Esophagus muscularis mucosa (tissue), 4 donors: ENCODE results near the gene CXCL3. TPM values are rescaled to one million over a fixed set of nuclear protein-coding genes. Genes with fewer than 3 reads are reported as not detected.

Experiments used
- DNase-seq: peaks from one replicate; pipeline ENCODE4 v3.0.0-alpha.2; 2017; ENCODE audit errors: extremely low spot score
- H3K27ac ChIP-seq, 4 donors: fragments of 200-600 bp; sonication (generic); replicated peaks in 1 of 4; 1 replicate in 3 of 4; 2 replicates in 1 of 4; pipeline ENCODE4 v1.5.1; 2016 to 2019; ENCODE audit warnings: mild to moderate bottlenecking in 1 of 4
- H3K27me3 ChIP-seq, 4 donors: fragments of 200-600 bp; sonication (generic); one replicate each; pipeline versions ENCODE4 v1.5.1 to v1.6.0; 2016 to 2019
- H3K36me3 ChIP-seq, 4 donors: fragments of 200-600 bp; sonication (generic); one replicate each; pipeline ENCODE4 v1.5.1; 2016 to 2019
- H3K4me1 ChIP-seq, 4 donors: fragments of 200-600 bp; sonication (generic); one replicate each; pipeline ENCODE4 v1.5.1; 2016 to 2019
- H3K4me3 ChIP-seq, 4 donors: fragments of 200-600 bp; sonication (generic); 1 replicate in 2 of 4; 2 replicates in 2 of 4; pipeline ENCODE4 v1.5.1; 2016 to 2019; ENCODE audit warnings: mild to moderate bottlenecking in 4 of 4, moderate library complexity in 1 of 4
- H3K9me3 ChIP-seq, 4 donors: fragments of 200-600 bp; sonication (generic); 1 replicate in 3 of 4; 2 replicates in 1 of 4; pipeline ENCODE4 v1.5.1; 2016 to 2019
- CTCF ChIP-seq, 3 experiments: fragments of 200-600 bp in 2 of 3; fragments of 450-650 bp in 1 of 3; sonication (generic) in 2 of 3; IDR thresholded peaks; one replicate each; pipeline ENCODE4 v1.5.1; 2017 to 2019; ENCODE audit warnings: antibody characterized with exemption in 3 of 3, mild to moderate bottlenecking in 2 of 3, moderate library complexity in 1 of 3
- EP300 ChIP-seq: sonication (generic); formaldehyde crosslinking; IDR thresholded peaks from one replicate; pipeline ENCODE4 v1.6.1; 2017; ENCODE audit warnings: antibody characterized with exemption
- POLR2A ChIP-seq: fragments of 450-650 bp; IDR thresholded peaks from one replicate; pipeline ENCODE4 v1.6.1; 2017; ENCODE audit warnings: antibody characterized with exemption, moderate library complexity, mild to moderate bottlenecking, low read depth
- POLR2AphosphoS5 ChIP-seq, 2 donors: sonication (generic); formaldehyde crosslinking; IDR thresholded peaks; one replicate each; pipeline ENCODE4 v1.6.1; 2017; ENCODE audit warnings: antibody characterized with exemption in 2 of 2
- WGBS: methylation state at CpG from one replicate; pipeline ENCODE4 v1.1.5; 2018; 5-methylcytosine and 5-hydroxymethylcytosine counted together
- intact Hi-C: fragments of 100-400 bp; cut with DNase I; formaldehyde crosslinking; loops from one replicate; pipeline ENCODE4 v1.15.1; 2023
- total RNA-seq, 4 donors: library from RNA; depleted of rRNA; stranded (reverse); fragments of >200 nt; gene quantifications; one replicate each; pipeline versions ENCODE4 v1.1.0 to v1.2.1, GENCODE V29; 2016

CXCL3 gene
- total RNA-seq, 4 donors from 2014 or later: 2.2 TPM; not detected in 3

- Histone ChIP-seq H3K4me1 (peaks cover 4 to 14% (median 7%) of the 10 kb centered on the region in 4 donors), H3K9me3 (no peaks in the 10 kb centered on the region), H3K4me3 (no peak overlapping the region), H3K27me3 (peaks cover 0 to 4% (median 1%) of the 10 kb centered on the region in 4 donors), H3K27ac (no peak overlapping the region), H3K36me3 (no peaks in the 10 kb centered on the region)
- TF ChIP-seq EP300 (no peak), POLR2AphosphoS5 (IDR thresholded peaks at IDR 0.05) (no peak), POLR2A (no peak), CTCF (IDR thresholded peaks at IDR 0.05) (no peak)
- no peak for DNase-seq
- intact Hi-C loops: loop anchor here (10.0 kb wide), 1 partner anchor 101 kb away; no protein-coding TSS in a partner anchor
These were observed 4.8 kb downstream of the CXCL3 start for GRCh38 chr4:74033739-74034138.

DNA sequence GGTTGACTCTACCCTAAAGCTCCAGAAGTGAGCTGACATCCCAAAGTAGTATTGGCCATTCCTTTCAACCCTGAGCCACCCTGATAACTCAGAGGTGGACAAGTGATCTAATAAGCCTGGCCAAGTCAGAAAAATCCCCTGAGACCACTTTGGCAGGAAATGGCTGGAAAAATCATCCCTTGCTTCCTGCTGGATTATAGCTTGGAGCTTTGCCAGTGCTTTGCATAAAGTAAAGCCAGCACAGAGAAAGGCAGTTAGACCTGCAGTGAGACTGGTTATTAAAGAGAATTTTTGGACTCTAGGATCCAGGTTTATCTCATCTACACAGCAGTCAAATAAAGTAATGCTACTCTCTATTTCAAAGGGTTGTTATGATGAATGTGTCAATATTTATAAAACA lies 6.4 kb downstream of the CXCL3 start:
- intact Hi-C loops: loop anchor here (10.0 kb wide), 1 partner anchor 103 kb away; no protein-coding TSS in a partner anchor
- Histone ChIP-seq H3K36me3 (no peaks in the 10 kb centered on the region), H3K4me1 (no peaks in the 10 kb centered on the region), H3K27ac (no peak overlapping the region), H3K4me3 (no peak overlapping the region), H3K9me3 (no peaks in the 10 kb centered on the region), H3K27me3 (peaks cover 0 to 4% (median 0%) of the 10 kb centered on the region in 4 donors)
- no peak for DNase-seq
- TF ChIP-seq EP300 (no peak), POLR2A (no peak), CTCF (IDR thresholded peaks at IDR 0.05) (no peak), POLR2AphosphoS5 (IDR thresholded peaks at IDR 0.05) (no peak)

GRCh38 chr4:74031576-74031975 lies 6.9 kb downstream of the CXCL3 start:
- intact Hi-C loops: loop anchor here (10.0 kb wide), 1 partner anchor 103 kb away; no protein-coding TSS in a partner anchor
- no peaks in the 10 kb centered on the region for H3K4me1 ChIP-seq
- H3K27ac ChIP-seq: no peak overlapping the region
- no peak overlapping the region for H3K4me3 ChIP-seq
- peaks cover 0 to 4% (median 0%) of the 10 kb centered on the region in 4 donors for H3K27me3 ChIP-seq
- no peaks in the 10 kb centered on the region for H3K9me3 ChIP-seq
- H3K36me3 ChIP-seq: no peaks in the 10 kb centered on the region
- TF ChIP-seq CTCF (IDR thresholded peaks at IDR 0.05): no peak
- no peak for TF ChIP-seq POLR2AphosphoS5 (IDR thresholded peaks at IDR 0.05)
- no peak for TF ChIP-seq POLR2A
- no peak for TF ChIP-seq EP300
- DNase-seq: no peak

- TF ChIP-seq CTCF (IDR thresholded peaks at IDR 0.05) (no peak), POLR2AphosphoS5 (IDR thresholded peaks at IDR 0.05) (no peak), EP300 (no peak), POLR2A (no peak)
- intact Hi-C loops: loop anchor here (10.0 kb wide), 1 partner anchor 105 kb away; no protein-coding TSS in a partner anchor
These were observed 8.2 kb downstream of the CXCL3 start for GRCh38 chr4:74030285-74030684.

GRCh38 chr4:74028504-74028903 lies 10.0 kb downstream of the CXCL3 start:
- peaks cover 0 to 4% (median 0%) of the 10 kb centered on the region in 4 donors for H3K27me3 ChIP-seq
- no peak for DNase-seq
- H3K27ac ChIP-seq: no peak overlapping the region
- no peaks in the 10 kb centered on the region for H3K4me1 ChIP-seq
- 53% methylated on average over 1 of the region's 1 CpG for WGBS
- no peak for TF ChIP-seq POLR2A
- no peak for TF ChIP-seq POLR2AphosphoS5 (IDR thresholded peaks at IDR 0.05)
- no peak for TF ChIP-seq CTCF (IDR thresholded peaks at IDR 0.05)
- no peak for TF ChIP-seq EP300
- H3K9me3 ChIP-seq: no peaks in the 10 kb centered on the region
- no peaks in the 10 kb centered on the region for H3K36me3 ChIP-seq
- intact Hi-C loops: no loop called here
- no peak overlapping the region for H3K4me3 ChIP-seq

More at GRCh38 chr4:74030285-74030684, 8.2 kb downstream of the CXCL3 start:
- H3K36me3 ChIP-seq: no peaks in the 10 kb centered on the region
- H3K27ac ChIP-seq: no peak overlapping the region
- no peak for DNase-seq
- H3K9me3 ChIP-seq: no peaks in the 10 kb centered on the region
- no peaks in the 10 kb centered on the region for H3K4me1 ChIP-seq
- peaks cover 0 to 4% (median 0%) of the 10 kb centered on the region in 4 donors for H3K27me3 ChIP-seq
- H3K4me3 ChIP-seq: no peak overlapping the region
